GM06990 (cell line): ENCODE measurements around the gene EHMT2.

Source experiments
- DNase-seq: peaks from one replicate; pipeline ENCODE4 v3.0.0-alpha.2; 2011; ENCODE audit not compliant: insufficient read length; ENCODE audit errors: extremely low read depth
- H3K27me3 ChIP-seq: replicated peaks from 2 replicates; pipeline ENCODE4 v1.6.0; 2011; ENCODE audit warnings: low read length; ENCODE audit not compliant: control insufficient read depth, insufficient read depth
- H3K36me3 ChIP-seq: 2 replicates; pipeline ENCODE4 v1.5.1; 2011; ENCODE audit warnings: low read length; ENCODE audit not compliant: control insufficient read depth, insufficient read depth
- H3K4me3 ChIP-seq: replicated peaks from 2 replicates; pipeline ENCODE4 v1.5.1; 2011; ENCODE audit warnings: low read depth, mild to moderate bottlenecking, control low read depth, low read length
- TF ChIP-seq, protein P1 (sequence below): IDR thresholded peaks from 2 replicates; pipeline ENCODE4 v1.5.1; 2011; ENCODE audit warnings: low read length, control low read depth, mild to moderate bottlenecking, inconsistent platforms; ENCODE audit not compliant: insufficient read depth, poor library complexity, severe bottlenecking

Gene EHMT2

DNA sequence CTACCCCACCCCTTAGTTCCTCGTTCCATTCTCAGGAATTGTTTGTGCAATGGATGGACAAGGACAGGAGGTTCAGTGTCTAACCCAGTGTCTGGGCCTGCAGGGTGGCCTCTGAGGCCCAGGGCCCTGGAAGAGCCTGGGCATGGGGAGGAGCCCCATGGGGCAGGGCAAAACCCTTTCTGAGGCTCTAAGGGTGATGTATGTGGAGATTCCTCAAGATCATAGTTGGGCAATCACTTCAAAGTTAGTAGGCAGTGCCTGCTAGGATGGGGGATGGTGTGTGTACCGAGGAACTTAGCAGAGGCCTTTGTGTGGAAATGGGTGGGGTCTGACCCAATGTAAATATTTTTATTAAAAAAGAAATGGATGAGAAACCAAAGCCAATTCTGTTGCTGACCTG is 23.3 kb upstream of the EHMT2 start:
- no peaks in the 10 kb centered on the region for H3K36me3 ChIP-seq
- no peaks in the 10 kb centered on the region for H3K27me3 ChIP-seq
- TF ChIP-seq, protein P1, sequence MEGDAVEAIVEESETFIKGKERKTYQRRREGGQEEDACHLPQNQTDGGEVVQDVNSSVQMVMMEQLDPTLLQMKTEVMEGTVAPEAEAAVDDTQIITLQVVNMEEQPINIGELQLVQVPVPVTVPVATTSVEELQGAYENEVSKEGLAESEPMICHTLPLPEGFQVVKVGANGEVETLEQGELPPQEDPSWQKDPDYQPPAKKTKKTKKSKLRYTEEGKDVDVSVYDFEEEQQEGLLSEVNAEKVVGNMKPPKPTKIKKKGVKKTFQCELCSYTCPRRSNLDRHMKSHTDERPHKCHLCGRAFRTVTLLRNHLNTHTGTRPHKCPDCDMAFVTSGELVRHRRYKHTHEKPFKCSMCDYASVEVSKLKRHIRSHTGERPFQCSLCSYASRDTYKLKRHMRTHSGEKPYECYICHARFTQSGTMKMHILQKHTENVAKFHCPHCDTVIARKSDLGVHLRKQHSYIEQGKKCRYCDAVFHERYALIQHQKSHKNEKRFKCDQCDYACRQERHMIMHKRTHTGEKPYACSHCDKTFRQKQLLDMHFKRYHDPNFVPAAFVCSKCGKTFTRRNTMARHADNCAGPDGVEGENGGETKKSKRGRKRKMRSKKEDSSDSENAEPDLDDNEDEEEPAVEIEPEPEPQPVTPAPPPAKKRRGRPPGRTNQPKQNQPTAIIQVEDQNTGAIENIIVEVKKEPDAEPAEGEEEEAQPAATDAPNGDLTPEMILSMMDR: no peak
- no peak for DNase-seq
- H3K4me3 ChIP-seq: no peak overlapping the region

DNA sequence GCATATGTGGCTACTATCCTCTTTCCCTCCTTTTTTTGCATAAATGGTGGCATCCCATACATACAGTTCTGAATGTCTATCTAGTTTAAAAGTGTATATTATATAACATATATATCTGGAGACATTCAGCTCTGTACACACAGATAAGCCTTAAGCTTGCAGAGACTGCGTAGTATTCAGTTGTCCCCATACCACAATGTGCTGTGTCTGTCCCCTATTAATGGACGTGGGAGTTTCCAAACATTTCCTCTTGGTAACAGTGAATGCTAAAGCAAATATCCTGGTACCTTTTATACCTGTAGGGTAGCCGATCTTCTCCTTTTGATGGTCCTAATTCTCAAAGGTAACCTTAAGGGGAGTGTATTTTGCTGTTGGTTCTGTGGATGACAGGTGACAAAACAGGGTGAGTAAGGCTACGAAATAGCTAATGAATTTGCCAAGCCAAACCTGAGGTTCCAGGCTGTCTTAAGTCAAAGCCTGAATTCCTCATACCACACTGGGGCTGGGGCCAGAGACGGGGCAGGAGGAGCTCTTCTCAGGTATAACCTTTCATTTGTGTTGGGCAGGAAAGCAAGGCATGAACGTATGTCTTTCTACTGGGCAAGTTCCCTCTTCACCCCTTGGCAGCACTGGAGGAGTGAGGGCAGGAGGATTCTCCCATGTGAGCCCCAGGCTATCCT is 22.3 kb upstream of the EHMT2 start:
- no peaks in the 10 kb centered on the region for H3K36me3 ChIP-seq
- TF ChIP-seq, protein P1: no peak
- no peaks in the 10 kb centered on the region for H3K27me3 ChIP-seq
- no peak overlapping the region for H3K4me3 ChIP-seq
- DNase-seq: no peak

GRCh38 chr6:31918069-31918720 is 20.7 kb upstream of the EHMT2 start:
- no peak overlapping the region for H3K4me3 ChIP-seq
- TF ChIP-seq, protein P1: no peak
- H3K36me3 ChIP-seq: no peaks in the 10 kb centered on the region
- DNase-seq: no peak
- no peaks in the 10 kb centered on the region for H3K27me3 ChIP-seq

- H3K4me3 ChIP-seq: no peak overlapping the region
- no peaks in the 10 kb centered on the region for H3K36me3 ChIP-seq
- TF ChIP-seq, protein P1: no peak
- H3K27me3 ChIP-seq: no peaks in the 10 kb centered on the region
- no peak for DNase-seq
Measured at GRCh38 chr6:31915756-31916155, 18.3 kb upstream of the EHMT2 start.

DNA sequence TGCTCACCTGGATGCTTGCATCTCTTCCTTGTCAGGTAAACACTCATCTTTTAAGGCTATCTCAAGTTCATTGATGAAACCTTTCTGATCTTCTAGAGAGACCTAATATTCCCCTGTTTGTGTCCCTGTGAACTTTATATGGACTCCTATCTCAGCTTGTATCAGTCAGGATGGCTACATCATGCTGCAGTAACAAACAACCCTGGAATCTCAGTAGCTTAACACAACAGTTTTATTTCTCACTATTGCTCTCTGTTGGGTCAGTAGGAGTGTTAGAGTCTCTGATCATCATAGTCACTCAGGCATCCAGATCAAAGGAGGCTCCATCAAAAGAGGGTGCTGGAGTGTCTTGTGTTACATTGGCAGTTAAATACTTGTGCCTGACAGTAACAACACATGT is 17.9 kb upstream of the EHMT2 start:
- TF ChIP-seq, protein P1: no peak
- Histone ChIP-seq H3K36me3 (no peaks in the 10 kb centered on the region), H3K27me3 (no peaks in the 10 kb centered on the region), H3K4me3 (no peak overlapping the region)
- no peak for DNase-seq
